HepG2 (cell line): Measurements from ENCODE around the gene CCT3. TPM values are rescaled to one million over a fixed set of nuclear protein-coding genes. Genes with fewer than 3 reads are reported as not detected.

ENCODE experiments used
- ATF1 ChIP-seq: IDR thresholded peaks from 2 replicates; pipeline ENCODE4 v1.6.1; 2016; ENCODE audit warnings: mild to moderate bottlenecking, control low read depth
- ETV5 ChIP-seq: IDR thresholded peaks from 2 replicates; pipeline ENCODE4 v1.6.1; 2018; ENCODE audit warnings: missing biosample characterization, missing genetic modification reagents, inconsistent platforms, borderline replicate concordance
- GFI1 ChIP-seq: sonication (generic); formaldehyde crosslinking; IDR thresholded peaks from 2 replicates; pipeline ENCODE4 v1.5.0; 2020; ENCODE audit warnings: missing genetic modification reagents, mild to moderate bottlenecking, borderline replicate concordance
- GPN1 ChIP-seq: sonication (generic); formaldehyde crosslinking; IDR thresholded peaks from 2 replicates; pipeline ENCODE4 v1.5.1; 2020; ENCODE audit warnings: missing genetic modification reagents, borderline replicate concordance
- GTF2F1 ChIP-seq: fragments of 150-350 bp; IDR thresholded peaks from 2 replicates; pipeline ENCODE4 v1.6.1; 2014; ENCODE audit warnings: low read length
- MED1 ChIP-seq: sonication (generic); formaldehyde crosslinking; IDR thresholded peaks from 2 replicates; pipeline ENCODE4 v1.4.0; 2020; ENCODE audit warnings: missing genetic modification reagents
- NR1H2 ChIP-seq: sonication (generic); formaldehyde crosslinking; IDR thresholded peaks from 2 replicates; pipeline ENCODE4 v1.8.1; 2022; ENCODE audit warnings: low read depth, missing genetic modification reagents, borderline replicate concordance
- NR3C1 ChIP-seq: sonication (generic); formaldehyde crosslinking; IDR thresholded peaks from 2 replicates; pipeline ENCODE4 v1.4.0; 2020; ENCODE audit warnings: missing genetic modification reagents
- ZFP62 ChIP-seq: sonication (generic); formaldehyde crosslinking; IDR thresholded peaks from 2 replicates; pipeline ENCODE4 v1.4.0; 2020; ENCODE audit warnings: missing genetic modification reagents
- ZHX2 ChIP-seq, 2 experiments: sonication (generic) in 1 of 2; formaldehyde crosslinking in 1 of 2; IDR thresholded peaks; 2 replicates each; pipeline versions ENCODE4 v1.6.1 to v1.9.0; 2014 to 2022; ENCODE audit warnings: antibody characterized with exemption in 1 of 2, borderline replicate concordance in 1 of 2, inconsistent platforms in 1 of 2, low read depth in 1 of 2, missing genetic modification reagents in 1 of 2
- ZNF33B ChIP-seq: sonication (generic); formaldehyde crosslinking; IDR thresholded peaks from 2 replicates; pipeline ENCODE4 v1.5.1; 2020; ENCODE audit warnings: mild to moderate bottlenecking, missing genetic modification reagents
- ZNF446 ChIP-seq: sonication (generic); formaldehyde crosslinking; IDR thresholded peaks from 2 replicates; pipeline ENCODE4 v1.5.0; 2020; ENCODE audit warnings: mild to moderate bottlenecking, missing genetic modification reagents
- ZNF605 ChIP-seq: sonication (generic); formaldehyde crosslinking; IDR thresholded peaks from 2 replicates; pipeline ENCODE4 v1.8.0; 2022; ENCODE audit warnings: mild to moderate bottlenecking, missing genetic modification reagents
- ZNF660 ChIP-seq: sonication (generic); formaldehyde crosslinking; IDR thresholded peaks from 2 replicates; pipeline ENCODE4 v1.5.1; 2020; ENCODE audit warnings: mild to moderate bottlenecking, low read depth, missing genetic modification reagents, borderline replicate concordance
- polyA plus RNA-seq, 8 experiments: library from polyadenylated mRNA; depleted of rRNA in 3 of 8; stranded (reverse) in 7 of 8; unstranded in 1 of 8; fragments of >200 nt; fragmentation: Illumina TruSeq in 4 of 8; extraction: Trizol in 4 of 8; gene quantifications; 2 replicates each; pipeline versions ENCODE4 v1.2.1 to v1.2.3, GENCODE V29; 2011 to 2016; ENCODE audit warnings: low read depth in 4 of 8, missing spikeins in 1 of 8, mixed read lengths in 1 of 8; ENCODE audit not compliant: insufficient read depth in 1 of 8
- total RNA-seq, 5 experiments: library from RNA; depleted of rRNA; stranded (reverse); fragments of >200 nt; fragmentation: Illumina TruSeq; extraction: Trizol; gene quantifications; 2 replicates each; pipeline ENCODE4 v1.2.3, GENCODE V29; 2016; ENCODE audit warnings: low read depth in 1 of 5
- TF ChIP-seq, protein P1 (sequence below): IDR thresholded peaks from 2 replicates; pipeline ENCODE4 v1.6.1; 2016
- TF ChIP-seq, protein P2 (sequence below): sonication (generic); formaldehyde crosslinking; IDR thresholded peaks from 2 replicates; pipeline ENCODE4 v1.5.1; 2020; ENCODE audit warnings: mild to moderate bottlenecking, moderate library complexity, missing genetic modification reagents
- TF ChIP-seq, protein P3 (sequence below): sonication (generic); formaldehyde crosslinking; IDR thresholded peaks from 2 replicates; pipeline ENCODE4 v1.5.0; 2020; ENCODE audit warnings: missing genetic modification reagents, mild to moderate bottlenecking, borderline replicate concordance
- TF ChIP-seq, protein P4 (sequence below): sonication (generic); formaldehyde crosslinking; conservative IDR thresholded peaks from 2 replicates; pipeline ENCODE4 v1.8.0; 2022; ENCODE audit warnings: mild to moderate bottlenecking, moderate library complexity, missing genetic modification reagents

Gene CCT3
- total and polyA plus RNA-seq, 2 of the 13 experiments (the other 11 are each of a cell fraction or from before 2014, with no cell fraction given) = 319 to 615 TPM

- TF ChIP-seq ZNF605 (CRISPR knock-in tag) = no peak
- 0 out of 2 replicates have a peak, but pooled peaks have one; percentile 31 for TF ChIP-seq ZHX2 (IDR thresholded peaks at IDR 0.05; ENCODE audit: low read depth)
- no peak for TF ChIP-seq ZHX2 (CRISPR knock-in tag; IDR thresholded peaks at IDR 0.05; ENCODE audit: borderline replicate concordance)
- no peak for TF ChIP-seq GPN1
- TF ChIP-seq NR3C1 (CRISPR knock-in tag) = no peak
- TF ChIP-seq ZNF33B (CRISPR knock-in tag) = no peak
- TF ChIP-seq, protein P1, sequence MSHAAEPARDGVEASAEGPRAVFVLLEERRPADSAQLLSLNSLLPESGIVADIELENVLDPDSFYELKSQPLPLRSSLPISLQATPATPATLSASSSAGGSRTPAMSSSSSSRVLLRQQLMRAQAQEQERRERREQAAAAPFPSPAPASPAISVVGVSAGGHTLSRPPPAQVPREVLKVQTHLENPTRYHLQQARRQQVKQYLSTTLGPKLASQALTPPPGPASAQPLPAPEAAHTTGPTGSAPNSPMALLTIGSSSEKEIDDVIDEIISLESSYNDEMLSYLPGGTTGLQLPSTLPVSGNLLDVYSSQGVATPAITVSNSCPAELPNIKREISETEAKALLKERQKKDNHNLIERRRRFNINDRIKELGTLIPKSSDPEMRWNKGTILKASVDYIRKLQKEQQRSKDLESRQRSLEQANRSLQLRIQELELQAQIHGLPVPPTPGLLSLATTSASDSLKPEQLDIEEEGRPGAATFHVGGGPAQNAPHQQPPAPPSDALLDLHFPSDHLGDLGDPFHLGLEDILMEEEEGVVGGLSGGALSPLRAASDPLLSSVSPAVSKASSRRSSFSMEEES (CRISPR knock-in tag) = no peak
- TF ChIP-seq ATF1 (CRISPR knock-in tag) = no peak
- no peak for TF ChIP-seq MED1 (CRISPR knock-in tag)
- TF ChIP-seq GFI1 (CRISPR knock-in tag) = no peak
- TF ChIP-seq, protein P2, sequence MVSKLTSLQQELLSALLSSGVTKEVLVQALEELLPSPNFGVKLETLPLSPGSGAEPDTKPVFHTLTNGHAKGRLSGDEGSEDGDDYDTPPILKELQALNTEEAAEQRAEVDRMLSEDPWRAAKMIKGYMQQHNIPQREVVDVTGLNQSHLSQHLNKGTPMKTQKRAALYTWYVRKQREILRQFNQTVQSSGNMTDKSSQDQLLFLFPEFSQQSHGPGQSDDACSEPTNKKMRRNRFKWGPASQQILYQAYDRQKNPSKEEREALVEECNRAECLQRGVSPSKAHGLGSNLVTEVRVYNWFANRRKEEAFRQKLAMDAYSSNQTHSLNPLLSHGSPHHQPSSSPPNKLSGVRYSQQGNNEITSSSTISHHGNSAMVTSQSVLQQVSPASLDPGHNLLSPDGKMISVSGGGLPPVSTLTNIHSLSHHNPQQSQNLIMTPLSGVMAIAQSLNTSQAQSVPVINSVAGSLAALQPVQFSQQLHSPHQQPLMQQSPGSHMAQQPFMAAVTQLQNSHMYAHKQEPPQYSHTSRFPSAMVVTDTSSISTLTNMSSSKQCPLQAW (CRISPR knock-in tag) = no peak
- TF ChIP-seq NR1H2 (CRISPR knock-in tag) = no peak
- TF ChIP-seq ZNF660 = 0 out of 2 replicates have a peak, but pooled peaks have one; percentile 33
- TF ChIP-seq, protein P3, sequence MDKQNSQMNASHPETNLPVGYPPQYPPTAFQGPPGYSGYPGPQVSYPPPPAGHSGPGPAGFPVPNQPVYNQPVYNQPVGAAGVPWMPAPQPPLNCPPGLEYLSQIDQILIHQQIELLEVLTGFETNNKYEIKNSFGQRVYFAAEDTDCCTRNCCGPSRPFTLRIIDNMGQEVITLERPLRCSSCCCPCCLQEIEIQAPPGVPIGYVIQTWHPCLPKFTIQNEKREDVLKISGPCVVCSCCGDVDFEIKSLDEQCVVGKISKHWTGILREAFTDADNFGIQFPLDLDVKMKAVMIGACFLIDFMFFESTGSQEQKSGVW (CRISPR knock-in tag) = no peak
- TF ChIP-seq ETV5 (CRISPR knock-in tag) = no peak
- peak; percentile 69; the same call in 1 of the 2 replicates for TF ChIP-seq ZNF446 (CRISPR knock-in tag)
- no peak for TF ChIP-seq ZFP62 (CRISPR knock-in tag)
- TF ChIP-seq GTF2F1 = no peak
- TF ChIP-seq, protein P4, sequence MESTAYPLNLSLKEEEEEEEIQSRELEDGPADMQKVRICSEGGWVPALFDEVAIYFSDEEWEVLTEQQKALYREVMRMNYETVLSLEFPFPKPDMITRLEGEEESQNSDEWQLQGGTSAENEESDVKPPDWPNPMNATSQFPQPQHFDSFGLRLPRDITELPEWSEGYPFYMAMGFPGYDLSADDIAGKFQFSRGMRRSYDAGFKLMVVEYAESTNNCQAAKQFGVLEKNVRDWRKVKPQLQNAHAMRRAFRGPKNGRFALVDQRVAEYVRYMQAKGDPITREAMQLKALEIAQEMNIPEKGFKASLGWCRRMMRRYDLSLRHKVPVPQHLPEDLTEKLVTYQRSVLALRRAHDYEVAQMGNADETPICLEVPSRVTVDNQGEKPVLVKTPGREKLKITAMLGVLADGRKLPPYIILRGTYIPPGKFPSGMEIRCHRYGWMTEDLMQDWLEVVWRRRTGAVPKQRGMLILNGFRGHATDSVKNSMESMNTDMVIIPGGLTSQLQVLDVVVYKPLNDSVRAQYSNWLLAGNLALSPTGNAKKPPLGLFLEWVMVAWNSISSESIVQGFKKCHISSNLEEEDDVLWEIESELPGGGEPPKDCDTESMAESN (CRISPR knock-in tag) = no peak
Measured at GRCh38 chr1:156337888-156338179, 258 bp downstream of the CCT3 start (continued).
